Liver (tissue), 9 donors: ENCODE data around the gene PAX5. TPM values are rescaled to one million over a fixed set of nuclear protein-coding genes. Genes with fewer than 3 reads are reported as not detected.

Source experiments
- DNase-seq: peaks from one replicate; pipeline ENCODE4 v3.0.0-alpha.2; 2017; ENCODE audit warnings: low spot score
- H3K27ac ChIP-seq, 2 donors: one replicate each; pipeline ENCODE4 v1.7.0; 2013; ENCODE audit warnings: inconsistent platforms in 2 of 2, low read length in 2 of 2, control low read depth in 1 of 2, low read depth in 1 of 2, mild to moderate bottlenecking in 1 of 2
- H3K27me3 ChIP-seq, 4 donors: one replicate each; pipeline versions ENCODE4 v1.6.1 to v1.7.0; 2013; ENCODE audit warnings: low read length in 3 of 4, inconsistent platforms in 1 of 4, mild to moderate bottlenecking in 1 of 4, moderate library complexity in 1 of 4; ENCODE audit not compliant: control insufficient read depth in 4 of 4, insufficient read depth in 4 of 4
- H3K36me3 ChIP-seq, 4 donors: one replicate each; pipeline versions ENCODE4 v1.6.1 to v1.7.0; 2013; ENCODE audit warnings: low read length in 3 of 4, mild to moderate bottlenecking in 3 of 4, low read depth in 1 of 4, moderate library complexity in 1 of 4; ENCODE audit not compliant: control insufficient read depth in 4 of 4, insufficient read depth in 3 of 4
- H3K4me1 ChIP-seq, 4 donors: one replicate each; pipeline versions ENCODE4 v1.6.1 to v1.7.0; 2013; ENCODE audit warnings: low read length in 3 of 4, mild to moderate bottlenecking in 3 of 4, moderate library complexity in 1 of 4; ENCODE audit not compliant: control insufficient read depth in 4 of 4, insufficient read depth in 4 of 4
- H3K4me3 ChIP-seq, 3 donors: one replicate each; pipeline versions ENCODE4 v1.6.1 to v1.7.0; 2013; ENCODE audit warnings: low read length in 3 of 3, control low read depth in 1 of 3, low read depth in 1 of 3, mild to moderate bottlenecking in 1 of 3
- H3K9ac ChIP-seq, 2 donors: one replicate each; pipeline ENCODE4 v1.7.0; 2013; ENCODE audit warnings: low read length in 2 of 2, mild to moderate bottlenecking in 2 of 2, moderate library complexity in 2 of 2, control low read depth in 1 of 2, low read depth in 1 of 2
- H3K9me3 ChIP-seq, 4 donors: one replicate each; pipeline versions ENCODE4 v1.6.1 to v1.7.0; 2013; ENCODE audit warnings: low read length in 3 of 4; ENCODE audit not compliant: control insufficient read depth in 4 of 4
- CTCF ChIP-seq: fragments of 150-350 bp; IDR thresholded peaks from 2 replicates; pipeline ENCODE4 v1.5.1; 2017; ENCODE audit warnings: improper control_type of control experiment, low read depth, low read length; ENCODE audit not compliant: missing input control
- EGR1 ChIP-seq, 2 donors: IDR thresholded peaks; 2 replicates each; pipeline ENCODE4 v1.6.1; 2016 to 2018; ENCODE audit warnings: antibody characterized with exemption in 2 of 2, low read depth in 2 of 2
- FOXA1 ChIP-seq: IDR thresholded peaks from 2 replicates; pipeline ENCODE4 v1.6.1; 2016; ENCODE audit warnings: antibody characterized with exemption
- FOXA2 ChIP-seq: IDR thresholded peaks from 2 replicates; pipeline ENCODE4 v1.6.1; 2016; ENCODE audit warnings: antibody characterized with exemption
- GABPA ChIP-seq, 2 donors: IDR thresholded peaks in 1 of 2; conservative IDR thresholded peaks in 1 of 2; 2 replicates each; pipeline ENCODE4 v1.6.1; 2016; ENCODE audit warnings: antibody characterized with exemption in 2 of 2, mild to moderate bottlenecking in 1 of 2, moderate library complexity in 1 of 2
- HNF4A ChIP-seq, 2 donors: conservative IDR thresholded peaks; 2 replicates each; pipeline ENCODE4 v1.6.1; 2016; ENCODE audit warnings: antibody characterized with exemption in 2 of 2, mild to moderate bottlenecking in 2 of 2
- HNF4G ChIP-seq: IDR thresholded peaks from 2 replicates; pipeline ENCODE4 v1.6.1; 2016; ENCODE audit warnings: antibody characterized with exemption
- JUND ChIP-seq, 2 donors: IDR thresholded peaks; 2 replicates each; pipeline ENCODE4 v1.6.1; 2016; ENCODE audit warnings: antibody characterized with exemption in 2 of 2
- RAD21 ChIP-seq, 2 donors: IDR thresholded peaks; 2 replicates each; pipeline ENCODE4 v1.6.1; 2016; ENCODE audit warnings: antibody characterized with exemption in 2 of 2, mild to moderate bottlenecking in 2 of 2
- RXRA ChIP-seq, 2 donors: IDR thresholded peaks; 2 replicates each; pipeline ENCODE4 v1.6.1; 2017 to 2018; ENCODE audit warnings: antibody characterized with exemption in 2 of 2, mild to moderate bottlenecking in 1 of 2
- SP1 ChIP-seq: IDR thresholded peaks from 2 replicates; pipeline ENCODE4 v1.6.1; 2018; ENCODE audit warnings: antibody characterized with exemption, mild to moderate bottlenecking
- TAF1 ChIP-seq: conservative IDR thresholded peaks from 2 replicates; pipeline ENCODE4 v1.6.1; 2016; ENCODE audit warnings: antibody characterized with exemption, mild to moderate bottlenecking
- WGBS: extraction: QIAGEN DNeasy Blood & Tissue Kit; methylation state at CpG from one replicate; pipeline ENCODE4 v1.1.7; 2013; 5-methylcytosine and 5-hydroxymethylcytosine counted together
- polyA plus RNA-seq, 2 donors: library from polyadenylated mRNA; stranded (reverse) in 1 of 2; unstranded in 1 of 2; fragments of 200-250 nt in 1 of 2; fragments of >200 nt in 1 of 2; fragmentation: Nextera tagmentation in 1 of 2; extraction: Ambion mirVana in 1 of 2; gene quantifications; one replicate each; pipeline versions ENCODE4 v1.2.1 to v1.2.3, GENCODE V29; 2013 to 2015
- total RNA-seq, 2 donors: library from RNA; depleted of rRNA; stranded (reverse); fragments of >200 nt; gene quantifications; one replicate each; pipeline ENCODE4 v1.2.3, GENCODE V29; 2014
- TF ChIP-seq, protein P1 (sequence below): IDR thresholded peaks from 2 replicates; pipeline ENCODE4 v1.6.1; 2016; ENCODE audit warnings: antibody characterized with exemption
- TF ChIP-seq, protein P2 (sequence below): IDR thresholded peaks from 2 replicates; pipeline ENCODE4 v1.6.1; 2016; ENCODE audit warnings: antibody characterized with exemption
- TF ChIP-seq, protein P3 (sequence below): IDR thresholded peaks from 2 replicates; pipeline ENCODE4 v1.6.1; 2016; ENCODE audit warnings: antibody characterized with exemption, mild to moderate bottlenecking
- donor health status: healthy.
- donor health status: healthy.
- donor health status: healthy.
- donor health status: healthy.
- donor health status: healthy.

Gene PAX5
- total and polyA plus RNA-seq, 4 donors = 0.05 to 2.7 (median 0.11) TPM

DNA sequence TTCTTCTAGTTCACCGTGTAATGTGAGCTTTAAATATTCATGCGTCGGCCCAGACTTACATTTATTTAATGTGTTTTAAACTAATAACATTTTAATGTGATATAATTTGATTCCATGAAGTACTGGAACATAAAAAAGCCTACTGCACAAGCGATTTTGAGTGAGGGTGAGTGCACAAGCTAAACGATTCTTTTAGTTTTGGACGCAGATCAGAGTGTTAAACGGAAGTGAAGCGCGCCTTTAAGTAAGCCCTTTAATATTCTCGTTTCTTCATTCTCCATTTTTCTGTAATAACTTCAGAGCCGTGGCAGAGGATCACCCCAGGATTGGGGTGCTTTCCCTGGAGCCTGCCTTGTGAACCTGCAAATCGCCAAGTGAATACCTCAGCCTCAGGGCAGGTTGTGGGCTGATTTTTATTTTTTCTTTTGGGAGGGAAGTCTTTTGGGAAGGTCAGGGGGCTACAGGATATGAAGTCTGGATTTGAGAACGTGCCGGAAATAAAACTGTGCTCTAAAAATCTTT is 4.9 kb upstream of the PAX5 start:
- no peak for DNase-seq
- H3K27me3 ChIP-seq = peaks cover 11 to 28% (median 15%) of the 10 kb centered on the region in 4 donors
- peaks cover 8 to 26% (median 17%) of the 10 kb centered on the region in 4 donors for H3K4me1 ChIP-seq
- H3K36me3 ChIP-seq = no peaks in the 10 kb centered on the region
- H3K9ac ChIP-seq = no peak overlapping the region
- H3K4me3 ChIP-seq = no peak overlapping the region
- H3K27ac ChIP-seq = no peak overlapping the region
- 30% methylated on average over 14 of the region's 14 CpGs for WGBS
- TF ChIP-seq FOXA2 (no peak), GABPA (IDR thresholded peaks at IDR 0.05 in 1 of 2, conservative IDR thresholded peaks at IDR 0.05 in 1 of 2) (no peak)
- H3K9me3 ChIP-seq = peaks cover 0 to 9% (median 0%) of the 10 kb centered on the region in 4 donors

GRCh38 chr9:37038302-37038942 is 4.4 kb upstream of the PAX5 start:
- DNase-seq = no peak
- peaks cover 8 to 26% (median 17%) of the 10 kb centered on the region in 4 donors for H3K4me1 ChIP-seq
- no peaks in the 10 kb centered on the region for H3K36me3 ChIP-seq
- TF ChIP-seq, protein P1, sequence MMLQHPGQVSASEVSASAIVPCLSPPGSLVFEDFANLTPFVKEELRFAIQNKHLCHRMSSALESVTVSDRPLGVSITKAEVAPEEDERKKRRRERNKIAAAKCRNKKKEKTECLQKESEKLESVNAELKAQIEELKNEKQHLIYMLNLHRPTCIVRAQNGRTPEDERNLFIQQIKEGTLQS = no peak
- TF ChIP-seq JUND (IDR thresholded peaks at IDR 0.05) (no peak), RAD21 (IDR thresholded peaks at IDR 0.05) (no peak), GABPA (IDR thresholded peaks at IDR 0.05 in 1 of 2, conservative IDR thresholded peaks at IDR 0.05 in 1 of 2) (no peak), FOXA2 (no peak), EGR1 (IDR thresholded peaks at IDR 0.05; ENCODE audit: low read depth in 2 of 2) (no peak), FOXA1 (no peak), RXRA (IDR thresholded peaks at IDR 0.05) (no peak), TAF1 (no peak), HNF4A (conservative IDR thresholded peaks at IDR 0.05) (no peak), CTCF (no peak), SP1 (no peak), HNF4G (no peak)
- TF ChIP-seq, protein P2, sequence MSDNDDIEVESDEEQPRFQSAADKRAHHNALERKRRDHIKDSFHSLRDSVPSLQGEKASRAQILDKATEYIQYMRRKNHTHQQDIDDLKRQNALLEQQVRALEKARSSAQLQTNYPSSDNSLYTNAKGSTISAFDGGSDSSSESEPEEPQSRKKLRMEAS = no peak
- TF ChIP-seq, protein P3, sequence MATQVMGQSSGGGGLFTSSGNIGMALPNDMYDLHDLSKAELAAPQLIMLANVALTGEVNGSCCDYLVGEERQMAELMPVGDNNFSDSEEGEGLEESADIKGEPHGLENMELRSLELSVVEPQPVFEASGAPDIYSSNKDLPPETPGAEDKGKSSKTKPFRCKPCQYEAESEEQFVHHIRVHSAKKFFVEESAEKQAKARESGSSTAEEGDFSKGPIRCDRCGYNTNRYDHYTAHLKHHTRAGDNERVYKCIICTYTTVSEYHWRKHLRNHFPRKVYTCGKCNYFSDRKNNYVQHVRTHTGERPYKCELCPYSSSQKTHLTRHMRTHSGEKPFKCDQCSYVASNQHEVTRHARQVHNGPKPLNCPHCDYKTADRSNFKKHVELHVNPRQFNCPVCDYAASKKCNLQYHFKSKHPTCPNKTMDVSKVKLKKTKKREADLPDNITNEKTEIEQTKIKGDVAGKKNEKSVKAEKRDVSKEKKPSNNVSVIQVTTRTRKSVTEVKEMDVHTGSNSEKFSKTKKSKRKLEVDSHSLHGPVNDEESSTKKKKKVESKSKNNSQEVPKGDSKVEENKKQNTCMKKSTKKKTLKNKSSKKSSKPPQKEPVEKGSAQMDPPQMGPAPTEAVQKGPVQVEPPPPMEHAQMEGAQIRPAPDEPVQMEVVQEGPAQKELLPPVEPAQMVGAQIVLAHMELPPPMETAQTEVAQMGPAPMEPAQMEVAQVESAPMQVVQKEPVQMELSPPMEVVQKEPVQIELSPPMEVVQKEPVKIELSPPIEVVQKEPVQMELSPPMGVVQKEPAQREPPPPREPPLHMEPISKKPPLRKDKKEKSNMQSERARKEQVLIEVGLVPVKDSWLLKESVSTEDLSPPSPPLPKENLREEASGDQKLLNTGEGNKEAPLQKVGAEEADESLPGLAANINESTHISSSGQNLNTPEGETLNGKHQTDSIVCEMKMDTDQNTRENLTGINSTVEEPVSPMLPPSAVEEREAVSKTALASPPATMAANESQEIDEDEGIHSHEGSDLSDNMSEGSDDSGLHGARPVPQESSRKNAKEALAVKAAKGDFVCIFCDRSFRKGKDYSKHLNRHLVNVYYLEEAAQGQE = no peak
- H3K4me3 ChIP-seq = no peak overlapping the region
- no peak overlapping the region for H3K9ac ChIP-seq
- no peak overlapping the region for H3K27ac ChIP-seq
- H3K27me3 ChIP-seq = peaks cover 9 to 30% (median 13%) of the 10 kb centered on the region in 4 donors
- H3K9me3 ChIP-seq = peaks cover 0 to 9% (median 0%) of the 10 kb centered on the region in 4 donors
- 22% methylated on average over 14 of the region's 14 CpGs for WGBS
